ENCODE measurements around the gene SLC16A10. TPM values are rescaled to one million over a fixed set of nuclear protein-coding genes. Genes with fewer than 3 reads are reported as not detected.

The SLC16A10 gene
- total RNA-seq, 1 experiment from 2014 or later, result 2.9 TPM

DNA sequence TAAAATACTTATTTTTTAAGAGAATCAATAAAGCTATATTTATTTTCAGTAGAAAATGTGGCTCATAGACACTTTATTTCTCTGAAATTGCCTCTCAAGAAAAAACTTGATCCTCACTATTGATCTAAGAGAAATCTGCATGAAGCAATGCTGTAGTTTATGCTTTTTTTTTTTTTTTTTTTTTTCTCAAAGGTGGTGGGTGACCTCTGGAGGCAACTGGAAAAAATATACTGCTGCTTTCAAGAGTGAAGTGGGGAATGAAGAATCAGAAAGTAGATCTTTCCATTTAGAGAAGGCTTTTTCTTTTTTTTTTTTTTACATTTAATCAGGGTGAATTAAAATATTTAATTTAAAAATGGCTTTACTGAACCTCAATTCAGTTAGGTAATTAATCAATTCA lies 169.3 kb downstream of the SLC16A10 start:
- ATAC-seq, result no peak
- Histone ChIP-seq H3K9me3 (ENCODE audit: low read length) (no peaks in the 10 kb centered on the region), H3K79me2 (ENCODE audit: low read length) (peaks cover 21% of the 10 kb centered on the region), H3K9me2 (replicated peaks; ENCODE audit: low read length) (no peaks in the 10 kb centered on the region), H3K27ac (ENCODE audit: low read length) (no peak overlapping the region), H3K36me3 (ENCODE audit: low read depth, low read length) (no peaks in the 10 kb centered on the region), H3F3A (ENCODE audit: low read length, unreplicated experiment) (no peaks in the 10 kb centered on the region), H2AFZ (ENCODE audit: low read length) (no peak overlapping the region), H3K27me3 (ENCODE audit: low read length) (no peaks in the 10 kb centered on the region), H3K9ac (ENCODE audit: low read length) (no peak overlapping the region), H3K4me2 (ENCODE audit: low read length) (no peak overlapping the region), H3K4me3 (ENCODE audit: low read length) (no peak overlapping the region), H4K20me1 (ENCODE audit: low read length) (no peaks in the 10 kb centered on the region), H3K4me1 (ENCODE audit: insufficient read depth, low read length) (no peaks in the 10 kb centered on the region; the same call in 1 of the 2 replicates)
- DNase-seq, result peak; percentile 19
- CTCF ChIA-PET, result no interaction called here
- POLR2A ChIA-PET (ENCODE audit: unreplicated experiment), result no interaction called here
- no peak for TF ChIP-seq EZH2phosphoT487 (IDR thresholded peaks at IDR 0.05; ENCODE audit: borderline replicate concordance, low read length)
- no peak for TF ChIP-seq EZH2 (IDR thresholded peaks at IDR 0.05; ENCODE audit: low read length, unreplicated experiment)
- peak; percentile 38; the same call in 1 of the 2 replicates for TF ChIP-seq CTCF (conservative IDR thresholded peaks at IDR 0.05; ENCODE audit: low read depth, low read length)
- no TSS peak for BruUV-seq (replicated peaks)
- intact Hi-C loops (cut with micrococcal nuclease), result loop anchor here (1.0 to 5.0 kb wide), 2 partner anchors 199 to 244 kb away; no protein-coding TSS in a partner anchor

GRCh38 chr6:111258010-111258409 lies 170.7 kb downstream of the SLC16A10 start:
- intact Hi-C loops (cut with micrococcal nuclease), result loop anchor here (2.0 to 5.0 kb wide), 3 partner anchors 47 to 347 kb away; partner anchors contain the start of gene TRAF3IP2
- BruUV-seq (replicated peaks), result no TSS peak
- Histone ChIP-seq H3K36me3 (ENCODE audit: low read depth, low read length) (no peaks in the 10 kb centered on the region), H3K4me2 (ENCODE audit: low read length) (0 out of 2 replicates have a peak overlapping the region, but pooled peaks have one; percentile 92), H4K20me1 (ENCODE audit: low read length) (no peaks in the 10 kb centered on the region), H3K27ac (ENCODE audit: low read length) (no peak overlapping the region), H3K4me3 (ENCODE audit: low read length) (no peak overlapping the region; the same call in 1 of the 2 replicates), H3F3A (ENCODE audit: low read length, unreplicated experiment) (no peaks in the 10 kb centered on the region), H3K9me2 (replicated peaks; ENCODE audit: low read length) (no peaks in the 10 kb centered on the region), H3K9ac (ENCODE audit: low read length) (no peak overlapping the region), H3K79me2 (ENCODE audit: low read length) (peaks cover 31% of the 10 kb centered on the region), H2AFZ (ENCODE audit: low read length) (peak overlapping the region; percentile 97; the same call in 1 of the 2 replicates), H3K4me1 (ENCODE audit: insufficient read depth, low read length) (no peaks in the 10 kb centered on the region; the same call in 1 of the 2 replicates), H3K9me3 (ENCODE audit: low read length) (no peaks in the 10 kb centered on the region), H3K27me3 (ENCODE audit: low read length) (no peaks in the 10 kb centered on the region)
- DNase-seq, result no peak
- ChIA-PET CTCF (interaction anchor here (1.9 kb wide), 1 partner anchor 221 kb away, joined by 27 read pairs; no protein-coding TSS in a partner anchor), POLR2A (ENCODE audit: unreplicated experiment) (no interaction called here)
- TF ChIP-seq EZH2 (IDR thresholded peaks at IDR 0.05; ENCODE audit: low read length, unreplicated experiment), result no peak
- TF ChIP-seq EZH2phosphoT487 (IDR thresholded peaks at IDR 0.05; ENCODE audit: borderline replicate concordance, low read length), result no peak
- no peak for TF ChIP-seq CTCF (conservative IDR thresholded peaks at IDR 0.05; ENCODE audit: low read depth, low read length)
- ATAC-seq, result no peak

DNA sequence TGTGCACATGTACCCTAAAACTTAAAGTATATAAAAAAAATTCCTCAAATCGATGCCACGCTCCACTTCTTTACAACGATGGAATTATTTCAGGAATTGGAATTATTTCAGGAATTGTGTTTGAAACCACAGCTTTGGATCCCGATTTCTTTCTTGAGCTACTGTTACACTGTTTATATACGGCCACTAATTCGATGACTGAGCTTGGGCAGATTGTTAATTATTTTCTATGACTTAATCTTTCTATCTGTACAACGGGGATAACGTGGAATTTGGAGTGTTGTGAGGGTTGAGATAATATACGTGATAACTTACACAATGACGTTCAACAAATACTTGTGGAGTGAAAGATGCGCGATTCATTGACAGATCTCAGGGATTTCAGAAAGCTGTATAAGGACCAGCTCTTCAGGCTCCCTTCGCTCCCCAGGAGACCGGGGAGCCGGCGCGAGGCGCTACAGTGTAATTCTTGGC lies 171.3 kb downstream of the SLC16A10 start:
- DNase-seq (peak; percentile 3), ATAC-seq (no peak; the same call in 1 of the 2 replicates)
- no peaks in the 10 kb centered on the region for H3K9me3 ChIP-seq (ENCODE audit: low read length)
- no peak overlapping the region for H3K27ac ChIP-seq (ENCODE audit: low read length)
- H3K9me2 ChIP-seq (replicated peaks; ENCODE audit: low read length), result no peaks in the 10 kb centered on the region
- intact Hi-C loops (cut with micrococcal nuclease), result loop anchor here (1.0 to 5.0 kb wide), 5 partner anchors 48 to 384 kb away; partner anchors contain the start of gene TRAF3IP2
- H3K9ac ChIP-seq (ENCODE audit: low read length), result peak overlapping the region; percentile 34; the same call in 1 of the 2 replicates
- POLR2A ChIA-PET (ENCODE audit: unreplicated experiment), result interaction anchor here (0.6 kb wide), 1 partner anchor 201 kb away, joined by 4 read pairs; no protein-coding TSS in a partner anchor
- no peaks in the 10 kb centered on the region for H3K36me3 ChIP-seq (ENCODE audit: low read depth, low read length)
- H3K4me3 ChIP-seq (ENCODE audit: low read length), result peak overlapping the region; percentile 81
- CTCF ChIA-PET, result interaction anchor here (1.0 to 1.9 kb wide), 2 partner anchors 220 to 226 kb away, joined by 3 to 27 read pairs; no protein-coding TSS in a partner anchor
- H3K79me2 ChIP-seq (ENCODE audit: low read length), result peaks cover 31% of the 10 kb centered on the region
- TF ChIP-seq EZH2 (IDR thresholded peaks at IDR 0.05; ENCODE audit: low read length, unreplicated experiment) (no peak), EZH2phosphoT487 (IDR thresholded peaks at IDR 0.05; ENCODE audit: borderline replicate concordance, low read length) (no peak), CTCF (conservative IDR thresholded peaks at IDR 0.05; ENCODE audit: low read depth, low read length) (no peak)
- H2AFZ ChIP-seq (ENCODE audit: low read length), result peak overlapping the region; percentile 97
- BruUV-seq (replicated peaks), result no TSS peak
- H4K20me1 ChIP-seq (ENCODE audit: low read length), result no peaks in the 10 kb centered on the region
- peak overlapping the region; percentile 92 for H3K4me2 ChIP-seq (ENCODE audit: low read length)
- no peaks in the 10 kb centered on the region for H3K27me3 ChIP-seq (ENCODE audit: low read length)
- no peaks in the 10 kb centered on the region for H3F3A ChIP-seq (ENCODE audit: low read length, unreplicated experiment)
- peaks cover 4% of the 10 kb centered on the region for H3K4me1 ChIP-seq (ENCODE audit: insufficient read depth, low read length)

All from PC-3 (cell line).